Fibroblast of lung (primary cell): Measurements from ENCODE around the gene FOXL2.

Experiments
- EZH2 ChIP-seq: IDR thresholded peaks from 2 replicates; pipeline ENCODE4 v1.5.1; 2012; ENCODE audit warnings: low read length, control low read depth, mild to moderate bottlenecking; ENCODE audit errors: missing control alignments
- TF ChIP-seq, protein P1 (sequence below), 2 donors: IDR thresholded peaks in 1 of 2; conservative IDR thresholded peaks in 1 of 2; 1 replicate in 1 of 2; 2 replicates in 1 of 2; pipeline ENCODE4 v1.5.1; 2011 to 2012; ENCODE audit warnings: low read length in 2 of 2, control low read depth in 1 of 2, inconsistent platforms in 1 of 2, low read depth in 1 of 2, mild to moderate bottlenecking in 1 of 2

DNA sequence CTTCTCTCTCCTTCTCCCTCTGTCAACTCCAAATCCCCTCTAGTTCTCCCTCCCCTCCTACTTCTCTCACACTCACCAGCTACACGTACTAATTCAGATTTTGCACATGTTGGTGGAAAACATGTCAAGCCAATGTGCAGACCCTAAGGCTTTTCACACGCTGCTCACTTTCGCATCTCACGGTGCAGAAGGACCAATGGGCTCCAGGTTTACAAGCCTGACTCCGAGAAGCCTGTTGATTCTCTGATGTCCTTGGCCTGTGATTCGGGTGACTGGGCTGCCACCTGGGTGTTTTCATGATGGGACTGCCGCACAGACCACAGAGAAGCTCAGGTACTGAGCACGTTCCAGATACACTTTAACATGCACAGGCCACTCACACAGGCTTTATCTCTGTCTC is 3.8 kb upstream of the FOXL2 start:
- TF ChIP-seq, protein P1, sequence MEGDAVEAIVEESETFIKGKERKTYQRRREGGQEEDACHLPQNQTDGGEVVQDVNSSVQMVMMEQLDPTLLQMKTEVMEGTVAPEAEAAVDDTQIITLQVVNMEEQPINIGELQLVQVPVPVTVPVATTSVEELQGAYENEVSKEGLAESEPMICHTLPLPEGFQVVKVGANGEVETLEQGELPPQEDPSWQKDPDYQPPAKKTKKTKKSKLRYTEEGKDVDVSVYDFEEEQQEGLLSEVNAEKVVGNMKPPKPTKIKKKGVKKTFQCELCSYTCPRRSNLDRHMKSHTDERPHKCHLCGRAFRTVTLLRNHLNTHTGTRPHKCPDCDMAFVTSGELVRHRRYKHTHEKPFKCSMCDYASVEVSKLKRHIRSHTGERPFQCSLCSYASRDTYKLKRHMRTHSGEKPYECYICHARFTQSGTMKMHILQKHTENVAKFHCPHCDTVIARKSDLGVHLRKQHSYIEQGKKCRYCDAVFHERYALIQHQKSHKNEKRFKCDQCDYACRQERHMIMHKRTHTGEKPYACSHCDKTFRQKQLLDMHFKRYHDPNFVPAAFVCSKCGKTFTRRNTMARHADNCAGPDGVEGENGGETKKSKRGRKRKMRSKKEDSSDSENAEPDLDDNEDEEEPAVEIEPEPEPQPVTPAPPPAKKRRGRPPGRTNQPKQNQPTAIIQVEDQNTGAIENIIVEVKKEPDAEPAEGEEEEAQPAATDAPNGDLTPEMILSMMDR (conservative IDR thresholded peaks at IDR 0.05 in 1 of 2, IDR thresholded peaks at IDR 0.05 in 1 of 2; ENCODE audit: low read depth in 1 of 2, low read length in 2 of 2), result no peak
- no peak for TF ChIP-seq EZH2
